Inflammatory macrophage treated with lipopolysaccharide for 1 hour (primary cell): ENCODE results near the gene DTNB.
"Not testable (repeated sequence)": the region's sequence is repeated elsewhere in the genome, so short reads cannot be mapped to it uniquely, and the experiment has no call there.

Experiments used
- DNase-seq, 2 donors: peaks; one replicate each; pipeline ENCODE4 v3.0.0-alpha.2; 2020 to 2022

The DTNB gene

GRCh38 chr2:25447018-25447417, 226.4 kb downstream of the DTNB start:
- DNase-seq: no peak

DNA sequence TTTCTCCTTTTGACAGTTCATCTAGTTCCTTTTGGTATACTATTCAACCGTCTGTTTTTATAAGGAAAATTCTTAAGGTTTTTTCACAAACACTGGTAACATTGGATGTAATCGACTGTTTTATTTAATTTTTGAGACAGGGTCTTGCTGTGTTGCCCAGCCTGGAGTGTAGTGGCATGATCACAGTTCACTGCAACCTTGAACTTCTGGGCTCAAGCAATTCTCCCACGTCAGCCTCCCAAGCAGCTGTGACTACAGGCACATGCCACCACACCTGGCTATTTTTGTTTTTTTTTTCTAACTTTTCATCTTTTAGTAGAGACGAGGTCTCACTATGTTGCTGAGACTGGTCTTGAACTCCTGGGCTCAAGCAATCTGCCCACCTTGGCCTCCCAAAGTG, 227.3 kb downstream of the DTNB start:
- no peak for DNase-seq

DNA sequence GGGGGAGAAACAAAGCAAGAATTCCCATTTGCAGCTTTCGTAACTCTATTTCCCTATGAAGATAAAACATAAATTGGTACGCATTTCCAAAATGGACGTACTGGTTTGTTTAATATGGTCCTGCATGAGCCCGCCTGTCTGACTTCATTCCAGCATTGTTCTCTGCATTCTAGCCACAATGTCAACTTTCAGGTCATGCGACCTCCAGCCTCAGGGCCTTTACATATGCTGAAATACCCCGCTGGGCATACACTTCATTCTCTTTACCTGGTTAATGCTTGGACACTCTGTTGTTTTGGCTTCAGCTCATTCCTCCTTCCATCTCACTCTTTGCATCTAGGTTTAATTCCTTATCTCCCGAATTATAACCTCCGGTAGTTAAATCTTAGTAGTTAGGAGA, 227.9 kb downstream of the DTNB start:
- DNase-seq: no peak

- no peak for DNase-seq
Measured at GRCh38 chr2:25444608-25445270, 228.6 kb downstream of the DTNB start.

DNA sequence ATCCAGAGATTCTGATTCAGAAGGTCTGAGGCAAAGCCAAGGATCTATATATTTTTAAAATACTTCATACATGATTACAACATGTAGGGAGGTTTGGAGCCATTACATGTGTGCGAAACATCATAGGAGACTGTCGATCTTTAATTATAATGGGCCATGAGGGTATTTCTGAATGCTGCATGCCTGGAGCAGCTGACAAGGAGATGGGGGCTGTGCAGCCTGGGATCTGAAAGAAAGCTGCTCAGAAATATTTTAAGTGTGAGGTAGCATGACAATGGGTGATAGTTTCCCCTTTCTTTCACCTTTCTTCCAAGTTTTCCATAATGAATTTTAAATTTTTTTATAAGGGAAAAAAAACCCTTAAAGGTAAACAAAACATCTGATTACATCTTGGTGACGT, 229.6 kb downstream of the DTNB start:
- no peak for DNase-seq

DNA sequence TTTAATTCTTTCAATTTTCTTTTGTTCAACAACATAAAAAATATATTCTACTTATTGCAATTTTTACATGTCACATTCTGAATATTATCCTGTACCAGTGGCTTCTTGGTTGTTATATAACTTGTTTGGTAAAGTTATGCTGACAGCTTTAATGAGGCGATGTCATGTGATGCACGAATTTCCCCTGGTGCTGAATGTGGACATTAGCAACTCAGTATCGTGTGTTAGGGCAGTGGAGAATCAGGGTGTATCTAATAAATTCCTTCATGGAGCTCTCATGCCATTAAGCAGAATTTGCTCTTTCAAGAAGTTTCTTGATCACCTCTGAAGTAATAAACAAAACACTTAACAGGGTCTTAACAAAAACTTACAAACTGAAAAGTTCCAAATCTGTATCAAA, 232.0 kb downstream of the DTNB start:
- no peak for DNase-seq

DNA sequence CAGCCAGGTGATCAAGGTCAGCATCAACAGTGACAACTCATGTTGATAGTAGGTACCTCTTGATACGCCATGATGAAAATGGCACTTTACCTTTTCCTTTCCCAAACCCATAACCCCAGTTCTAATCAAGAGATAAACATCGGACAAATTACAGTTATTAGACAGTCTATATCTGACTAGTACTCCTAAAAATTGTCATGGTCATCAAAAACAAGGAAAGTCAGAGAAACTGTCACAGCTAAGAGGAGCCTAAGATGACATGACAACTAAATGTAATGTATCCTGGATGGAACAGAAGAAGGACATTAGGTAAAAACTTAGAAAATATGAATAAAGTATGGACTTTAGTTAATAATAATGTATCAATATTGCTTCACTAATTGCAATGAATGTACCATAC, 234.6 kb downstream of the DTNB start:
- DNase-seq: no peak

DNA sequence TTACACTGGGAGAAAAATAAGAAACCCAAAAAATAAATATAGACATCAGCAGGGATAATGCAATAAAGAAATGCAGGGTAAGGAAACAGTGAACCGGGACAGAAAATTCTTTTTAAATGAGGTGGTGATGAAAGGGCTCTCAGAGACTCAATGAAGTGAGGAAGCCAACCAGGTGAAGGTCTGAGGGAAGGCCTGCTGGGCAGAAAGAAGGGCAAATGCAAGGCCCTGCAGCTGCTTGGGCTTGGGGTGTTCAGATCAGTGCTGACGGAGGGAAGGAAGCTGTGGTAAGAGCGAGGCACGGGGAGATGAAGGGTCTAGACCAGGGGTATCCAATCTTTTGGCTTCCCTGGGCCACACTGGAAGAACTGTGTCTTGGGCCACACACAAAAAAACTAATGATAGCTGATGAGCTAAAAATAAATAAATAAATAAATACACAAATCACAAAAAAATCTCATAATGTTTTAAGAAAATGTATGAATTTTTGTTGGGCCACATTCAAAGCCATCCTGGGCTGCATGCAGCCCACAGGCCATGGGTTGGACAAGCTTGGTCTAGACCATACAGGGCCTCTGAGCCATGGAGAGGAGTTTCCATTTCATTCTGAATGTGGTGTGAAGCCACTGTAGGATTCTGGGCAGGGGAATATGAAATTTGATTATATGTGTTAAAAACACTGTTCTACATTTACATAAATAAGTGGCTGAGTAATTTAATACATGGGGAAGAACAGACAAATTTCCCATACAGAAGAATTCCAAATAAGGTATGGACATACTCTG, 235.3 kb downstream of the DTNB start:
- no peak for DNase-seq

DNA sequence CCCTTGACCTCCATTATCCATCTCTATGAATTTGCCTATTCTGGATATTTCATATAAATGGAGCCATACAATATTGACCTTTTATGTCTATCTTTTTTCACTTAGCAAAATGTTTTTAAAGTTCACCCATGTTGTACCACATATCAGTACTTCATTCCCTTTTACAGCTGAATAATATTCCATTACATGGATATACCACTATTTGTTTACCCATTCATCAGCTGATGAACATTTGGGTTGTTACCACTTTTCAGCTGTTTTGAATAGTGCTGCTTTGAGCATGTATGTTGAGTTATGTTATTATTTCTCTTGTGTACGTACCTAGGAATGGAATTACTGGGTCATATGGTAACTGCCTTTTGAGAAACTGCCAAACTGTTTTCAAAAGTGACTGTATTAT, 238.0 kb downstream of the DTNB start:
- DNase-seq: no peak

DNA sequence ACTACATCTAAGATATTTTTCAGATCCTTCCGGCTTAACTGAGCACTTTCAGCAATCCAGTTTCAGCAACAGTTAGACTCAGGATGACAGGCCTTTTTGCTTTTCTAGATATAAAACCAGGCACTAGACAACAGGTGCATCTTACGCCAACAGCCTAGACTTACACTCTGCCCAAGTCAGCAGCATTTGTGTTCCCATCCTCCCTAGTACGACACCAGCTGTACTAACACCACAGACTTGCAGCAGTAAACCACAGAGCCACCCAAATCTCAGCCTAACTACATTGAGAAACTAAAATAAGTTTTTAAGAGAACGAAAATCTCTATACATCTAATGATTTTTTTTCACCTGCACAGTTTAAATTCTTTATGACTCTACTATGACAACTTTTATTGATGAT, 241.8 kb downstream of the DTNB start:
- no peak for DNase-seq

DNA sequence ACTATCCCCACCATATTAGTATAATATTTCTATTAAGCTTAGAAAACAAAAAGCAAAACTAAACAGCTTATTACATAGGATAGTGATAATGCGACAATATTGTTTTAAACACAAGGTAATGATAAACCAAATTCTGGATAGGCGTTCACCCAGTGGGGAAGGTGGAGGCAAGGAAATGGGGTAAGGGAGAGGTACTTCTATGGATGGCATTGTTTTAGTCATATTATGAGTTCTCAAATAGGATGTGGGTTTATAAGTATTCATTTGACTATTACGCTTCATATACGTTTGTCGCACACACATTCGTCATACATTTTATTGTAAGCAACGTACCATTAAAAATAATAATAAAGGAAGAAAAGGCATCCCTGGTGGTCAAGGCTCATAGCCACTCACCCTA, 242.8 kb downstream of the DTNB start:
- DNase-seq: no peak

GRCh38 chr2:25426326-25426725, 247.1 kb downstream of the DTNB start:
- DNase-seq: no peak

DNA sequence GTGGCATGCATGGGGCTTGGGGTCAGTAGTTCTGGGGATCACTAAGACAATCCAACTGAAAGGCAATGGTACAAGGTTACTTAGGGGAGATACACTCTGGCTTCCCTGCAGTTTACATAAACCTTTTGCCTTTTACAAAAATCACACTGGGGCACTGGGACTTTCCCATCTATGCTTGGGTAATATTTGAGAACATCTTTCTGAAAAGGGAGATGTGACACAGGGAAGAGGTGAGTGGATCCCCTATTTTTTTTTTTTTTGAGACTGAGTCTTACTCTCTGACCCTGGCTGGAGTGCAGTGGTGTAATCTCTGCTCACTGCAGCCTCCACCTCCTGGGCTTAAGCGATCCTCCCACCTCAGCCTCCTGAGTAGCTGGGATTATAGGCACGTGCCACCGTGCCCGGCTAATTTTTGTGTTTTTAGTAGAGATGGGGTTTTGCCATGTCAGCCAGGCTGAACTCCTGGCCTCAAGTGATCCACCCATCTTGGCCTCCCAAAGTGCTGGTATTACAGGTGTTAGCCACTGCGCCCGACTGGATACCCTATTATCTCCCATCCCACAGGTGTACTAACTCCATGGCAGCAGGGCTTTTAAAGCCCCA, 248.8 kb downstream of the DTNB start:
- peak in 1 of 2 donors; percentile 22 for DNase-seq

GRCh38 chr2:25421820-25422411, 251.5 kb downstream of the DTNB start:
- no peak for DNase-seq

- DNase-seq: peak; percentile 15 to 18
Measured at GRCh38 chr2:25421289-25421688, 252.1 kb downstream of the DTNB start.

DNA sequence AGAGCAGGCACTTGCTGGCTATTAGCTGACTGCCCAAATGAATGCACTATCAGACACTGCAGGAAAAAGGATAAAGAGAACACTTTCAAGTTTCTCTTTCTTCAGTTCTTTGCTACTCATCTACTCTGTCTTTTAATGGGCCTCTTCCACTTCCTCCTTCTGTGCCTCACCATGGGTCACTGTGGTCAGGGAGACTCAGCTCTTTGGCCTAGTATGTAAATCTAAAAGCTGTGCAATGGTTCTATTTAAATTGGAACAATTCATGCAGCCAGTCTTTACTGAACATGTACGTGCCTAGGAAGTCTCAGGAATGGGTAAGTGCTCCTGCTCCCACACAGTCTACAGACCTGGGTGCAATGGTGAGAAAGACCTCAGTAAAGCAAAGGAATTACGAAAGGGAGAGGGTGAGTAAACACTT, 252.5 kb downstream of the DTNB start:
- DNase-seq: peak; percentile 61 to 67

DNA sequence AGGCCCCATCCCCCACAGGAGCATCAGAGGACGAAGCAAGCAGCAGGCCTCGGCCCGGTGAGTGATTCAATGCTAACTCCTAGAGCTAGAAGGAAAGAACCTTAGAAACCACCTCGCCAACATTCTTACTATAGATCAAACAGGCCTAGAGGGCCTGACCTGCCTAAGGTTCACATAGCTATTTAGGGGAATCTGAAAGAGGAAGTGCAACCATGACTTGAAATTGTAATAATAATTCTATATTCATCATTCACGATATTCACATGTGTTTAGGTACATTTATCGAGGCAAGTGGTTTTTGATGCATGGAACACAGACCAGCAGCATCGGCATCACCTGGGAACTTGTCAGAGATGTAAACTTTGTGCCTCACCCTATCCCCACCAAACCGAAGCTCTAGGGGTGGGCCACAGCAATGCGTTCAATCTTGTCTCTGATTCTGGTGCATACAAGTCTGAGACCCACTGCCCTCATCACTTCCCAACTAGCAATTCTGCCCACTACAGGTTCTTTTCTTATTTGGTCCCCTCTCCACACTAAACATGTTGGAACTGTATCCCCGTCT, 253.6 kb downstream of the DTNB start:
- DNase-seq: peak; percentile 16 to 30

- DNase-seq: no peak
Measured at GRCh38 chr2:25418944-25419677, 254.3 kb downstream of the DTNB start.

- no peak for DNase-seq
Measured at GRCh38 chr2:25417715-25418369, 255.5 kb downstream of the DTNB start.

DNA sequence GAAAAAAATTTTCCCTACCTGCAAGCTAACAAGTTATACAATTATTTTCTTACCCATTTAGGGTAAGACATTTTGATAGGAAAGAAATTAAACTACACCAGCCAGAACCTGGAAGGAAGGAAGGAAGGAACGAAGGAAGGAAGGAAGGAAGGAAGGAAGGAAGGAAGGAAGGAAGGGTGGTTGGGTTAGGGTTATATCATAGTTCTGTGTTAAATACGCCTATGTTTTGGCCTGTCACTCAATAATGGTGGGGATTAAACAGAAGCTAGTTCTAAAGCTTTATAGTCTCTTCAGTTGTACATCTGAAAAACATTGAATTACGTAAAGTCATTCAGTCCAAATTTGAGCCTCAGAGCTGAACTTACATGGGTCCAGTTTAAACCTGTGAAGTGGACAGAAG, 256.7 kb downstream of the DTNB start:
- DNase-seq: no peak

- DNase-seq: no peak
Measured at GRCh38 chr2:25414781-25415180, 258.6 kb downstream of the DTNB start.

DNA sequence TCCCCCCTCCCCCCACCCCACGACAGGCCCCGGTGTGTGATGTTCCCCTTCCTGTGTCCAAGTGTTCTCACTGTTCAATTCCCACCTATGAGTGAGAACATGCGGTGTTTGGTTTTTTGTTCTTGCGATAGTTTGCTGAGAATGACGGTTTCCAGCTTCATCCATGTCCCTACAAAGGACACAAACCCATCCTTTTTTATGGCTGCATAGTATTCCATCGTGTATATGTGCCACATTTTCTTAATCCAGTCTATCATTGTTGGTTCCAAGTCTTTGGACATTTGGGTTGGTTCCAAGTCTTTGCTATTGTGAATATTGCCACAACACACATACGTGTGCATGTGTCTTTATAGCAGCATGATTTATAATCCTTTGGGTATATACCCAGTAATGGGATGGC, 260.0 kb downstream of the DTNB start:
- DNase-seq: not testable (repeated sequence)
